Mammary epithelial cell (primary cell): ENCODE data around the gene GALNT7.

Experiments
- CTCF ChIP-seq, 2 donors: IDR thresholded peaks in 1 of 2; conservative IDR thresholded peaks in 1 of 2; 2 replicates each; pipeline ENCODE4 v1.5.1; 2011 to 2012; ENCODE audit warnings: inconsistent platforms in 2 of 2, low read length in 2 of 2, mild to moderate bottlenecking in 2 of 2, control low read depth in 1 of 2, low read depth in 1 of 2; ENCODE audit not compliant: insufficient read depth in 1 of 2; ENCODE audit errors: extremely low read depth in 1 of 2
- EZH2 ChIP-seq: IDR thresholded peaks from 2 replicates; pipeline ENCODE4 v1.6.1; 2012; ENCODE audit warnings: low read length, inconsistent platforms, borderline replicate concordance

DNA sequence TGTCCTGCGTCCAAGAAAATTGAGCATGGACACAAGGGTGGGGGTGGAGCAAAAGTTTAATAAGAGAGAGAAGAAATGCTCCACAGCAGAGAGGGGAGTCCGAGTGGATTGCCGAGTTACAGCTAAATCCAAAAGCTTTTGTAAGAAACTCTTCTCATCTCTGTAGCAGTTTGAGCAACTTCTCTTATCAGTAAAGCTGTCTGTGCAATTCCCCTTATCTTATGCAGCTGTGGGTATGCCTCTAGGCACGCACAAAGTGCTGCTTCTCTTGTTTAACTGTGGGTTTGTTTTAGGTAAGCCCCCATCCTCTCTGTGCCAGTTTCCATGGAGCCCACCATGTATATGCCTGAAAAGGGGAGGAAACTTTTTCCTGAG is 120.7 kb downstream of the GALNT7 start:
- TF ChIP-seq CTCF (conservative IDR thresholded peaks at IDR 0.05 in 1 of 2, IDR thresholded peaks at IDR 0.05 in 1 of 2; ENCODE audit: extremely low read depth in 1 of 2, insufficient read depth in 1 of 2, low read depth in 1 of 2, low read length in 2 of 2), result no peak
- no peak for TF ChIP-seq EZH2
